GM19468 (cell line): Measurements from ENCODE around the gene SBF2.

Experiments used
- ATAC-seq: cut with Tn5 transposase; IDR thresholded peaks from one replicate; pipeline ENCODE4 v1.9.1; 2021; ENCODE audit warnings: mild to moderate bottlenecking, moderate library complexity, moderate number of reproducible peaks; ENCODE audit not compliant: unreplicated experiment; ENCODE audit errors: extremely low read depth

The SBF2 gene

GRCh38 chr11:9878936-9879335 is 415.1 kb downstream of the SBF2 start:
- ATAC-seq = no peak

GRCh38 chr11:9876331-9876730 is 417.7 kb downstream of the SBF2 start:
- no peak for ATAC-seq

GRCh38 chr11:9875862-9876261 is 418.2 kb downstream of the SBF2 start:
- no peak for ATAC-seq

- ATAC-seq = no peak
Observed at GRCh38 chr11:9875399-9875798, 418.6 kb downstream of the SBF2 start.

GRCh38 chr11:9874466-9874865 is 419.6 kb downstream of the SBF2 start:
- no peak for ATAC-seq

- no peak for ATAC-seq
Observed at GRCh38 chr11:9868641-9869040, 425.4 kb downstream of the SBF2 start.

GRCh38 chr11:9862981-9863380 is 431.0 kb downstream of the SBF2 start:
- ATAC-seq = no peak

- ATAC-seq = peak; percentile 61
Observed at GRCh38 chr11:9861860-9862725, 431.9 kb downstream of the SBF2 start.

GRCh38 chr11:9859554-9860305 is 434.3 kb downstream of the SBF2 start:
- no peak for ATAC-seq

- no peak for ATAC-seq
Observed at GRCh38 chr11:9858822-9859221, 435.2 kb downstream of the SBF2 start.

- ATAC-seq = no peak
Observed at GRCh38 chr11:9858218-9858617, 435.8 kb downstream of the SBF2 start.

- no peak for ATAC-seq
Observed at GRCh38 chr11:9855579-9856287, 438.3 kb downstream of the SBF2 start.

GRCh38 chr11:9853929-9854552 is 440.0 kb downstream of the SBF2 start:
- ATAC-seq = no peak

- no peak for ATAC-seq
Observed at GRCh38 chr11:9852465-9852864, 441.6 kb downstream of the SBF2 start.

GRCh38 chr11:9851366-9851765 is 442.7 kb downstream of the SBF2 start:
- ATAC-seq = no peak

- no peak for ATAC-seq
Observed at GRCh38 chr11:9850224-9850895, 443.7 kb downstream of the SBF2 start.

- no peak for ATAC-seq
Observed at GRCh38 chr11:9849389-9849788, 444.6 kb downstream of the SBF2 start.

- no peak for ATAC-seq
Observed at GRCh38 chr11:9847636-9848035, 446.4 kb downstream of the SBF2 start.

- ATAC-seq = no peak
Observed at GRCh38 chr11:9842923-9843322, 451.1 kb downstream of the SBF2 start.

GRCh38 chr11:9840460-9841004 is 453.5 kb downstream of the SBF2 start:
- no peak for ATAC-seq
